GM21390 (cell line): ENCODE measurements around the gene CEMIP.

ENCODE experiments used
- ATAC-seq: cut with Tn5 transposase; IDR thresholded peaks from one replicate; pipeline ENCODE4 v1.9.1; 2021; ENCODE audit not compliant: unreplicated experiment

Gene CEMIP

GRCh38 chr15:80822676-80823075 lies 43.5 kb downstream of the CEMIP start:
- ATAC-seq = no peak

GRCh38 chr15:80823120-80823519 lies 44.0 kb downstream of the CEMIP start:
- ATAC-seq = no peak

GRCh38 chr15:80823995-80824394 lies 44.8 kb downstream of the CEMIP start:
- ATAC-seq = no peak

- ATAC-seq = no peak
Measured at GRCh38 chr15:80825361-80826030, 46.3 kb downstream of the CEMIP start.

GRCh38 chr15:80828796-80829195 lies 49.6 kb downstream of the CEMIP start:
- ATAC-seq = no peak

- ATAC-seq = no peak
Measured at GRCh38 chr15:80830677-80831076, 51.5 kb downstream of the CEMIP start.

- no peak for ATAC-seq
Measured at GRCh38 chr15:80831192-80831591, 52.0 kb downstream of the CEMIP start.

- ATAC-seq = no peak
Measured at GRCh38 chr15:80831606-80832224, 52.5 kb downstream of the CEMIP start.

- ATAC-seq = no peak
Measured at GRCh38 chr15:80832686-80833085, 53.5 kb downstream of the CEMIP start.

- ATAC-seq = no peak
Measured at GRCh38 chr15:80834402-80834801, 55.2 kb downstream of the CEMIP start.

- ATAC-seq = no peak
Measured at GRCh38 chr15:80834906-80835305, 55.7 kb downstream of the CEMIP start.

GRCh38 chr15:80835336-80835735 lies 56.2 kb downstream of the CEMIP start:
- no peak for ATAC-seq

GRCh38 chr15:80836223-80836622 lies 57.1 kb downstream of the CEMIP start:
- no peak for ATAC-seq

GRCh38 chr15:80837006-80837405 lies 57.8 kb downstream of the CEMIP start:
- ATAC-seq = no peak

GRCh38 chr15:80838012-80838411 lies 58.8 kb downstream of the CEMIP start:
- no peak for ATAC-seq

GRCh38 chr15:80838666-80839065 lies 59.5 kb downstream of the CEMIP start:
- no peak for ATAC-seq

- no peak for ATAC-seq
Measured at GRCh38 chr15:80839764-80840130, 60.6 kb downstream of the CEMIP start.

- no peak for ATAC-seq
Measured at GRCh38 chr15:80840182-80841130, 61.3 kb downstream of the CEMIP start.

GRCh38 chr15:80841541-80841940 lies 62.4 kb downstream of the CEMIP start:
- no peak for ATAC-seq

GRCh38 chr15:80844011-80844732 lies 65.0 kb downstream of the CEMIP start:
- ATAC-seq = no peak
